CD4-positive, alpha-beta T cell (primary cell): Measurements from ENCODE around the gene SKAP1. TPM values are rescaled to one million over a fixed set of nuclear protein-coding genes. Genes with fewer than 3 reads are reported as not detected.

Experiments used
- ATAC-seq: fragments of 200-7000 bp; cut with Tn5 transposase; one replicate; pipeline ENCODE4 v1.10.0; 2022; ENCODE audit warnings: mild to moderate bottlenecking; ENCODE audit not compliant: poor library complexity
- CTCF ChIA-PET: fragments of 350-600 bp; sonication (Branson Sonifier 250); formaldehyde crosslinking; loops from one replicate; lab custom pipeline; 2021; ENCODE audit warnings: antibody characterized with exemption, inconsistent platforms; lab: Charles Lee
- POLR2A ChIA-PET: fragments of 350-600 bp; sonication (Branson Sonifier 250); formaldehyde crosslinking; loops from one replicate; lab custom pipeline; 2021; ENCODE audit warnings: antibody characterized with exemption, inconsistent platforms; lab: Charles Lee
- DNase-seq, 14 experiments: peaks; one replicate each; pipeline ENCODE4 v3.0.0-alpha.2; 2013 to 2020; ENCODE audit warnings: mixed read lengths in 2 of 14
- H3K27ac ChIP-seq, 2 donors: one replicate each; pipeline versions ENCODE4 v1.5.1 to v1.7.0; 2013; ENCODE audit warnings: low read length in 2 of 2, low read depth in 1 of 2, mild to moderate bottlenecking in 1 of 2
- H3K27me3 ChIP-seq, 2 experiments: 1 replicate in 1 of 2; 2 replicates in 1 of 2; pipeline versions ENCODE4 v1.6.1 to v1.7.0; 2013; ENCODE audit warnings: low read length in 2 of 2, control low read depth in 1 of 2, mild to moderate bottlenecking in 1 of 2, moderate library complexity in 1 of 2; ENCODE audit not compliant: insufficient read depth in 2 of 2, control insufficient read depth in 1 of 2
- H3K36me3 ChIP-seq: one replicate; pipeline ENCODE4 v1.6.1; 2013; ENCODE audit warnings: low read length, control low read depth; ENCODE audit not compliant: insufficient read depth
- H3K4me1 ChIP-seq: one replicate; pipeline ENCODE4 v1.6.1; 2013; ENCODE audit warnings: low read length, control low read depth; ENCODE audit not compliant: insufficient read depth
- H3K4me3 ChIP-seq: one replicate; pipeline ENCODE4 v1.5.1; 2013; ENCODE audit warnings: mild to moderate bottlenecking, low read length, moderate library complexity
- H3K9me3 ChIP-seq, 2 experiments: 1 replicate in 1 of 2; 2 replicates in 1 of 2; pipeline versions ENCODE4 v1.6.1 to v1.7.0; 2013; ENCODE audit warnings: low read length in 2 of 2, mild to moderate bottlenecking in 2 of 2, control low read depth in 1 of 2, moderate library complexity in 1 of 2; ENCODE audit not compliant: control insufficient read depth in 1 of 2, insufficient read depth in 1 of 2
- H3K27ac Mint-ChIP-seq: one replicate; pipeline ENCODE4 v1.8.0; 2020; ENCODE audit warnings: mixed read lengths
- H3K27me3 Mint-ChIP-seq: one replicate; pipeline ENCODE4 v1.8.0; 2021; ENCODE audit warnings: mixed read lengths
- H3K36me3 Mint-ChIP-seq: one replicate; pipeline ENCODE4 v1.8.0; 2021; ENCODE audit warnings: low read depth, mixed read lengths
- H3K4me1 Mint-ChIP-seq: one replicate; pipeline ENCODE4 v1.8.0; 2021; ENCODE audit warnings: low read depth, mixed read lengths
- H3K4me3 Mint-ChIP-seq: one replicate; pipeline ENCODE4 v1.8.0; 2020; ENCODE audit warnings: mild to moderate bottlenecking, mixed read lengths
- H3K9me3 Mint-ChIP-seq: one replicate; pipeline ENCODE4 v1.8.0; 2020; ENCODE audit warnings: mixed read lengths
- intact Hi-C, 2 experiments: fragments of 100-400 bp; cut with DNase I in 1 of 2; cut with micrococcal nuclease in 1 of 2; formaldehyde crosslinking; loops; one replicate each; pipeline versions ENCODE4 v1.15.1 to v1.9.0; 2023 to 2025; cut with DNase I, micrococcal nuclease
- total RNA-seq, 174 experiments: library from RNA in 2 of 174; stranded (reverse) in 2 of 174; gene quantifications; one replicate each; pipeline ENCODE4 v1.2.3 and lab custom pipeline; 2021 to 2026
- TF ChIP-seq, protein P1 (sequence below): fragments of 200-600 bp; IDR thresholded peaks from one replicate; pipeline ENCODE4 v1.8.0; 2022; ENCODE audit warnings: antibody characterized with exemption, mild to moderate bottlenecking

SKAP1 gene
- total RNA-seq, 2 experiments from 2014 or later, result 92.0 to 95.1 TPM

- Mint-ChIP-seq H3K4me1 (peaks cover 68% of the 10 kb centered on the region), H3K4me3 (no peak overlapping the region), H3K27me3 (no peaks in the 10 kb centered on the region), H3K9me3 (no peaks in the 10 kb centered on the region), H3K36me3 (peaks cover 74% of the 10 kb centered on the region), H3K27ac (no peak overlapping the region)
- intact Hi-C loops, result no loop called here
- TF ChIP-seq, protein P1, sequence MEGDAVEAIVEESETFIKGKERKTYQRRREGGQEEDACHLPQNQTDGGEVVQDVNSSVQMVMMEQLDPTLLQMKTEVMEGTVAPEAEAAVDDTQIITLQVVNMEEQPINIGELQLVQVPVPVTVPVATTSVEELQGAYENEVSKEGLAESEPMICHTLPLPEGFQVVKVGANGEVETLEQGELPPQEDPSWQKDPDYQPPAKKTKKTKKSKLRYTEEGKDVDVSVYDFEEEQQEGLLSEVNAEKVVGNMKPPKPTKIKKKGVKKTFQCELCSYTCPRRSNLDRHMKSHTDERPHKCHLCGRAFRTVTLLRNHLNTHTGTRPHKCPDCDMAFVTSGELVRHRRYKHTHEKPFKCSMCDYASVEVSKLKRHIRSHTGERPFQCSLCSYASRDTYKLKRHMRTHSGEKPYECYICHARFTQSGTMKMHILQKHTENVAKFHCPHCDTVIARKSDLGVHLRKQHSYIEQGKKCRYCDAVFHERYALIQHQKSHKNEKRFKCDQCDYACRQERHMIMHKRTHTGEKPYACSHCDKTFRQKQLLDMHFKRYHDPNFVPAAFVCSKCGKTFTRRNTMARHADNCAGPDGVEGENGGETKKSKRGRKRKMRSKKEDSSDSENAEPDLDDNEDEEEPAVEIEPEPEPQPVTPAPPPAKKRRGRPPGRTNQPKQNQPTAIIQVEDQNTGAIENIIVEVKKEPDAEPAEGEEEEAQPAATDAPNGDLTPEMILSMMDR, result no peak
- ATAC-seq, result no peak
- Histone ChIP-seq H3K4me3 (no peak overlapping the region), H3K9me3 (no peaks in the 10 kb centered on the region), H3K4me1 (peaks cover 3% of the 10 kb centered on the region), H3K27me3 (no peaks in the 10 kb centered on the region), H3K36me3 (peaks cover 38% of the 10 kb centered on the region), H3K27ac (no peak overlapping the region)
- ChIA-PET CTCF (interaction anchor here (0.6 kb wide), 1 partner anchor 547 kb away, joined by 3 read pairs; no protein-coding TSS in a partner anchor), POLR2A (no interaction called here)
- DNase-seq, result no peak
These were observed 200.1 kb downstream of the SKAP1 start for GRCh38 chr17:48229936-48230335.

GRCh38 chr17:48228720-48229119, 201.3 kb downstream of the SKAP1 start:
- no peak for ATAC-seq
- H3K36me3 ChIP-seq, result peaks cover 34% of the 10 kb centered on the region
- Mint-ChIP-seq H3K27ac (no peak overlapping the region), H3K4me3 (no peak overlapping the region), H3K9me3 (no peaks in the 10 kb centered on the region), H3K4me1 (peaks cover 61% of the 10 kb centered on the region), H3K27me3 (no peaks in the 10 kb centered on the region), H3K36me3 (peaks cover 62% of the 10 kb centered on the region)
- no peaks in the 10 kb centered on the region for H3K27me3 ChIP-seq
- TF ChIP-seq, protein P1, result no peak
- intact Hi-C loops, result no loop called here
- H3K4me3 ChIP-seq, result no peak overlapping the region
- CTCF ChIA-PET, result interaction anchor here (1.4 kb wide), 1 partner anchor 15 kb away, joined by 3 read pairs; no protein-coding TSS in a partner anchor
- H3K4me1 ChIP-seq, result peaks cover 3% of the 10 kb centered on the region
- no peaks in the 10 kb centered on the region for H3K9me3 ChIP-seq
- no peak overlapping the region for H3K27ac ChIP-seq
- POLR2A ChIA-PET, result no interaction called here
- DNase-seq, result no peak

DNA sequence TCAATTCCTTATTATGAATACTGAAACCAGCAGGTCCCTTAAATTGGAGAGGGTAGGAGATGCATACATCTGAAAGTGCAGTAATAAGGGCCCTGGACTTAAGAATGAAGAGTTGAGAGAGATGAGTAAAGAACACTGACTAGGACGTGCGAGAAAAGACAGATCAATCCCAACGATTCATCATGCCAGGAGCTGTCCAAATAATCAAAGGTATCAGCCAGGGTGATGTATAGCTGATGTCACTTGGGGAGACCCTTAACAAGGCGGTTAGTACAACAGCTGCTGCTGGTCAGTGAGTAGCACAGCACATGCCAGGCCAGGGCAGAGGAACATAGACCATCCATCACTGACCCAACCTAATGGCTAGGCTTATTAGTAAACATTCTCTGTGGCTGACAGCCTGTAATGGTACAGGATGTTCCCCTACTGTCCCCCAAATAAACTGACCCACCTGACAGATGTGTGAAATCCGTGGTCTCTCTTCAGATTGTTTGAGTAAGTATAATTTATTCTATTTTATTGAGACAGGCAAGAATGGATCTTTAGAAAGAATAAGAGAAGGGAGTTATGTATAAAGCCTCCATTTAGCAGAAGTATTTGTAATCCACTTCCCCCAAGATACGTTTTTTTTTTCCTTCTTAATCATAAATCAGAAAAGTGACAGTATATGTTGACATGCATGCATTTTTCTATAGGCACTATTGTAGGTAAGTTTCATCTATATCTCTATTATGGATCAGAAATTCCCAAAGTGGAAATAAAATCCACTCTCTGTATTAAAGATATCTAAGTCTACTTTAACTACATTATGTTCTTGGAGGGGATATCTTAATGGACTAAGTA, 204.1 kb downstream of the SKAP1 start:
- Histone ChIP-seq H3K4me1 (peaks cover 3% of the 10 kb centered on the region), H3K36me3 (peaks cover 23% of the 10 kb centered on the region), H3K27me3 (no peaks in the 10 kb centered on the region), H3K27ac (no peak overlapping the region), H3K9me3 (no peaks in the 10 kb centered on the region), H3K4me3 (no peak overlapping the region)
- H3K4me3 Mint-ChIP-seq, result no peak overlapping the region
- POLR2A ChIA-PET, result no interaction called here
- H3K4me1 Mint-ChIP-seq, result peaks cover 56% of the 10 kb centered on the region
- CTCF ChIA-PET, result interaction anchor here (1.2 kb wide), 1 partner anchor 10 kb away, joined by 3 read pairs; no protein-coding TSS in a partner anchor
- DNase-seq, result no peak
- H3K27me3 Mint-ChIP-seq, result no peaks in the 10 kb centered on the region
- H3K36me3 Mint-ChIP-seq, result peaks cover 61% of the 10 kb centered on the region
- H3K27ac Mint-ChIP-seq, result no peak overlapping the region
- intact Hi-C loops, result no loop called here
- no peak for ATAC-seq
- H3K9me3 Mint-ChIP-seq, result no peaks in the 10 kb centered on the region
- TF ChIP-seq, protein P1, result no peak
